NCI-H2227 treated with DMSO at 0.1 percent for 48 hours (cell line): ENCODE results near the gene GRIN1.
A peak's percentile ranks its signal among the peaks of the same experiment; 100 is the strongest.

ENCODE experiments used
- DNase-seq: peaks from one replicate; lab custom pipeline; 2025; lab: John Stamatoyannopoulos, UW

The GRIN1 gene

DNA sequence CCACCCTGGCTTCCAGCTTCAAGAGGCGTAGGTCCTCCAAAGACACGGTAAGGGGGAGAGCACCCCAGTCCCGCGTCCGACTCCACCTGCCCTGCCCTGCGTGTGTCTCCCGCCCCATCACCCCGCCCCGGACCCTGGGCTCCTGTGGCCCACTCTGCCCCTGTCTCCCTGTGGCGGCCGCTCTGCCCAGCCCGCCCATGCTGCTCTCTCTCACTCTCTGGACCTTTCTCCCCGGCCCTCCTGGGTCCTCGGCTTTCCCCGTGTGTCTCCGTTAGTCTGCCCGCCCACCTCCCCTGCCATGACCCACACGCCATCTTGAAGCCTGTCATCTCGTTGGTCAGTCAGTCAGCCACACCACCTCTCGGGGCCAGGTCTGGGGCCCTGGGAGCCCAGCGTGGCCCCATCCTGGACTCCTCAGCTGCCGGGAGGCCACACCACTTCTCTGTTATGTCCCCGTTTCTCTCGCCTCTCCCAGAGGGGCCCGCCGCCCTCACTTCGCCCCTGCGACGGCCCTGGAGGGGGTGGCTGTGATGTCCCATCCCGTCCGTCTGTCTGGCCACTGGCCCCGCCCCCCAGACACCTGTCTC lies 26.4 kb downstream of the GRIN1 start:
- DNase-seq: no peak

GRCh38 chr9:137166380-137167229 lies 27.7 kb downstream of the GRIN1 start:
- no peak for DNase-seq

DNA sequence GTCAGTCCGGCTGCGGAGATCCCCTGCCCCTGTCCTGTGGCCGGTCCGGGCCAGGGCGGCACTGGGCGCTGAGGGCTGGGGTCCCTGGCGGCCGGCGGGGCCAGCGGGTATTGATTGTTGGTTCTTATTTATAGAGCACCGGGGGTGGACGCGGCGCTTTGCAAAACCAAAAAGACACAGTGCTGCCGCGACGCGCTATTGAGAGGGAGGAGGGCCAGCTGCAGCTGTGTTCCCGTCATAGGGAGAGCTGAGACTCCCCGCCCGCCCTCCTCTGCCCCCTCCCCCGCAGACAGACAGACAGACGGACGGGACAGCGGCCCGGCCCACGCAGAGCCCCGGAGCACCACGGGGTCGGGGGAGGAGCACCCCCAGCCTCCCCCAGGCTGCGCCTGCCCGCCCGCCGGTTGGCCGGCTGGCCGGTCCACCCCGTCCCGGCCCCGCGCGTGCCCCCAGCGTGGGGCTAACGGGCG lies 28.4 kb downstream of the GRIN1 start:
- DNase-seq: peak; percentile 8

GRCh38 chr9:137167747-137168572 lies 29.0 kb downstream of the GRIN1 start:
- DNase-seq: peak; percentile 2

DNA sequence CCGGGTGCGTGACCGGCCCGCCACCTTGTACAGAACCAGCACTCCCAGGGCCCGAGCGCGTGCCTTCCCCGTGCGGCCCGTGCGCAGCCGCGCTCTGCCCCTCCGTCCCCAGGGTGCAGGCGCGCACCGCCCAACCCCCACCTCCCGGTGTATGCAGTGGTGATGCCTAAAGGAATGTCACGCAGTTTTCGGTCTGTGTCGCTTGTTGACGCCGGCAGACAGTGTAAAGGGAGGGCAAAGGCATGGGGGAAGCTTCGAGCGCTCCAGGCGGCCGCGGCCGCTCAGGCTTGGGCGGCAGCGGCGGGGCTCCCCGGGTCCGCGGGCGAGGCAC lies 29.6 kb downstream of the GRIN1 start:
- DNase-seq: no peak

DNA sequence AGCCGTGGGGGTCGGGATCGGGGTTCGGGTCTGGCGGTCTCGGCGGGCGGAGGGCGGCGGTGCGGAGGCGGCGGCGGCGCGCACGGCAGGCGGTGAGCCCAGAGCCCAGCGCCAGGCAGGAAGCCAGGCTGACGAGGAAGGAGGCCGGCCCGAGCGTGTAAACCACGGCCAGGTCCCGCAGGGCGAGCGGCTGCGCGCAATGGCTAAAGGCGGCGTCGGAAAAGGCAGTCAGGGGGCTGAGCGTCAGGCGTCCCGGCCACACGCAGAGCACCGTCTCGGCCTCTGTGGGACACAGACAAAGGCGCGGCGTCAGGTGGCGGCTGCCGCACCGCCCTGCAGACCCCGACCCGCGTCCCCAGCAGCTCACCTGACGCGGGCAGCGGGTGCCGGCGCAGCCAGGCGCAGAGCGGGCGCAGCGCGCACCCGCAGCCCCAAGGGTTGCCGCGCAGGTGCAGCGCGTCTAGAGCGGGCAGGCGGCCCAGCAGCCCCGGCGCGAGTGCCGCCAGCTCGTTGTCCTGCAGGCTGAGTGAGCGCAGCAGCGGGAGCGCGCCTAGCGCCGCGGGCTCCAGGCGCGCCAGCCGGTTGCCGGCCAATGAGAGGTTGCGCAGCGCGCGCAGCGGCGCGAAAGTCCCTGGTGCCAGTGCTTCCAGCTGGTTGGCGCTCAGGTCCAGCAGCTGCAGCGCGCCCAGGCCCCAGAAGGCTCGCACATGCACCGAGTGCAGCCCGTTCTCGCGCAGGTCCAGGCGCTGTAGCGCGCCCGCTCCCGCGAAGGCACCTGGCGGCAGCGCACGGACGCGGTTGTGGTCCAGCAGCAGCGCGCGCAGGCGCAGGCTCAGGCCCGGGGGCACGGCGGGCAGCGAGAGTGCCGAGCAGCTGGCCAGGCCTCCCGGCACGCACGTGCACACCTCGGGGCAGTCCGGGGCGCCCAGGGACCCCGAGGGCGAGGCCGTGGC lies 30.2 kb downstream of the GRIN1 start:
- DNase-seq: peak; percentile 54

GRCh38 chr9:137169896-137170358 lies 31.0 kb downstream of the GRIN1 start, which contains the start of gene LRRC26:
Gene LRRC26, minus strand, starts transcription at chr9:137170051. Its CDS starts 108 bp downstream, at chr9:137169943.
- DNase-seq: no peak

DNA sequence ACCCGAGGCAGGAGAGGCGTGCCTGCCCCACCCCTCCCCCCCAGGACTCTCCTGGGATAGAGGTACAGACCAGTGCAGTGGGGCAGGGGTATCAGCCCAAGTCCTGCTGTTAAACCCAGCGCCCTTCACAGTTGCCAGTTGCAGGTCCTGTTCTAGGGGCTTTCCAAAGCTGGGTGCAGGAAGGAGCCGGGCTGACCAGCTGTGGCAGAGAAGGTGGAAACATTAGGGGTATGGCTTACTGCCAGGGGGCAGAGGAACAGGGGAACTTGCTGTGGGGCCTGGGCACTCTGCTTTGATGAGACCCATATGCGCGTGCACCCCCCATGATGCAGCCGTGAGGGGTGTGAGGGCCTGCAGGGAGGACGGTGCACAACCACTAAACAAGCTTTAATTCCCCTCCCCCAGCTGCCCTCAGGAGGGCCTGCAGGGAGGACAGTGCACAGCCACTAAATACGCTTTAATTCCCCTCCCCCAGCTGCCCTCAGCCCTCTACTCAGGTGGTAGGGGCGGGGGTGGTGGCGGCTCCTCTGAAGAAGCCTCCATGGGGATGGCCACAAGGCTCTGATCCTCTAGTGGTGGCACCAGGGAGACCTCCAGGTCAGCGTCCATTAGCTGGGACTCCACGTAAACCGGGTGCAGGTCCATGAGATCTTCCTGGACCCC lies 31.7 kb downstream of the GRIN1 start:
- DNase-seq: no peak

GRCh38 chr9:137171149-137171900 lies 32.4 kb downstream of the GRIN1 start:
- DNase-seq: no peak

GRCh38 chr9:137172901-137173795 lies 34.2 kb downstream of the GRIN1 start:
- no peak for DNase-seq

GRCh38 chr9:137173796-137174664 lies 35.1 kb downstream of the GRIN1 start:
- no peak for DNase-seq

- no peak for DNase-seq
Observed at GRCh38 chr9:137174722-137175293, 35.9 kb downstream of the GRIN1 start.

GRCh38 chr9:137175345-137175961 lies 36.5 kb downstream of the GRIN1 start:
- no peak for DNase-seq

GRCh38 chr9:137176302-137177182 lies 37.6 kb downstream of the GRIN1 start:
- peak; percentile 2 for DNase-seq

GRCh38 chr9:137178201-137178938 lies 39.4 kb downstream of the GRIN1 start:
- no peak for DNase-seq
